ENCODE measurements around the gene TSFM. TPM values are rescaled to one million over a fixed set of nuclear protein-coding genes. Genes with fewer than 3 reads are reported as not detected.
A peak's percentile ranks its signal among the peaks of the same experiment; 100 is the strongest.

TSFM gene
- total and polyA plus RNA-seq, 4 donors = 14.6 to 60.5 (median 38.2) TPM

- TF ChIP-seq GABPA (IDR thresholded peaks at IDR 0.05 in 1 of 2, conservative IDR thresholded peaks at IDR 0.05 in 1 of 2) (no peak), ATF3 (IDR thresholded peaks at IDR 0.05) (no peak), RXRA (IDR thresholded peaks at IDR 0.05) (no peak), FOXA1 (IDR thresholded peaks at IDR 0.05) (no peak), TAF1 (conservative IDR thresholded peaks at IDR 0.05) (no peak), RAD21 (IDR thresholded peaks at IDR 0.05) (no peak), ZBTB33 (IDR thresholded peaks at IDR 0.05) (no peak), NR2F2 (IDR thresholded peaks at IDR 0.05) (no peak), MAX (IDR thresholded peaks at IDR 0.05) (no peak), HNF4A (conservative IDR thresholded peaks at IDR 0.05) (no peak), YY1 (IDR thresholded peaks at IDR 0.05) (no peak), REST (IDR thresholded peaks at IDR 0.05) (no peak), FOXA2 (IDR thresholded peaks at IDR 0.05) (no peak), HNF4G (IDR thresholded peaks at IDR 0.05) (no peak)
- peaks cover 4 to 22% (median 15%) of the 10 kb centered on the region in 4 donors for H3K36me3 ChIP-seq (ENCODE audit: control insufficient read depth in 4 of 4, insufficient read depth in 3 of 4, low read depth in 1 of 4, low read length in 3 of 4)
- H3K27ac ChIP-seq (ENCODE audit: low read depth in 1 of 2, low read length in 2 of 2) = peak overlapping the region; percentile 69 to 83
- 22% methylated on average over 8 of the region's 8 CpGs for WGBS
- peak overlapping the region in 1 of 2 donors; percentile 83 for H3K9ac ChIP-seq (ENCODE audit: low read depth in 1 of 2, low read length in 2 of 2)
- no peaks in the 10 kb centered on the region for H3K9me3 ChIP-seq (ENCODE audit: control insufficient read depth in 4 of 4, low read length in 3 of 4)
- no peak for DNase-seq (ENCODE audit: low spot score)
- peaks cover 6 to 30% (median 23%) of the 10 kb centered on the region in 4 donors for H3K4me1 ChIP-seq (ENCODE audit: control insufficient read depth in 4 of 4, insufficient read depth in 4 of 4, low read length in 3 of 4)
- peak overlapping the region; percentile 85 to 87 (median 85) for H3K4me3 ChIP-seq (ENCODE audit: low read depth in 1 of 3, low read length in 3 of 3)
- H3K27me3 ChIP-seq (ENCODE audit: control insufficient read depth in 4 of 4, insufficient read depth in 4 of 4, low read length in 3 of 4) = no peaks in the 10 kb centered on the region
Observed at GRCh38 chr12:57751432-57751787, 31.2 kb upstream of the TSFM start.

- H3K9me3 ChIP-seq (ENCODE audit: control insufficient read depth in 4 of 4, low read length in 3 of 4) = no peaks in the 10 kb centered on the region
- WGBS = under 1% methylated on average over 58 of the region's 58 CpGs
- peak within 1 kb of the TSS; percentile 74 to 83 for H3K9ac ChIP-seq (ENCODE audit: low read depth in 1 of 2, low read length in 2 of 2)
- peak; percentile 96 for DNase-seq (ENCODE audit: low spot score)
- H3K4me1 ChIP-seq (ENCODE audit: control insufficient read depth in 4 of 4, insufficient read depth in 4 of 4, low read length in 3 of 4) = peaks cover 6 to 35% (median 27%) of the 10 kb centered on the region in 4 donors
- no peaks in the 10 kb centered on the region for H3K27me3 ChIP-seq (ENCODE audit: control insufficient read depth in 4 of 4, insufficient read depth in 4 of 4, low read length in 3 of 4)
- peak within 1 kb of the TSS; percentile 85 to 87 (median 85) for H3K4me3 ChIP-seq (ENCODE audit: low read depth in 1 of 3, low read length in 3 of 3)
- peaks cover 4 to 17% (median 13%) of the 10 kb centered on the region in 4 donors for H3K36me3 ChIP-seq (ENCODE audit: control insufficient read depth in 4 of 4, insufficient read depth in 3 of 4, low read depth in 1 of 4, low read length in 3 of 4)
- peak within 1 kb of the TSS; percentile 69 to 83 for H3K27ac ChIP-seq (ENCODE audit: low read depth in 1 of 2, low read length in 2 of 2)
- no peak for TF ChIP-seq NR2F2 (IDR thresholded peaks at IDR 0.05)
- TF ChIP-seq EGR1 (IDR thresholded peaks at IDR 0.05; ENCODE audit: low read depth in 2 of 2) = peak; percentile 83 to 97
- no peak for TF ChIP-seq RAD21 (IDR thresholded peaks at IDR 0.05)
- no peak for TF ChIP-seq CTCF (IDR thresholded peaks at IDR 0.05; ENCODE audit: low read depth, low read length, missing input control)
- TF ChIP-seq RXRA (IDR thresholded peaks at IDR 0.05) = peak; percentile 48 to 57
- TF ChIP-seq ATF3 (IDR thresholded peaks at IDR 0.05) = peak; percentile 22
- TF ChIP-seq FOXA2 (IDR thresholded peaks at IDR 0.05) = peak; percentile 29
- peak; percentile 17 for TF ChIP-seq TAF1 (conservative IDR thresholded peaks at IDR 0.05)
- peak; percentile 53 for TF ChIP-seq YY1 (IDR thresholded peaks at IDR 0.05)
- TF ChIP-seq HNF4G (IDR thresholded peaks at IDR 0.05) = no peak
- peak; percentile 66 for TF ChIP-seq REST (IDR thresholded peaks at IDR 0.05)
- no peak for TF ChIP-seq JUND (IDR thresholded peaks at IDR 0.05)
- TF ChIP-seq MAX (IDR thresholded peaks at IDR 0.05) = peak; percentile 92
- peak in 1 of 2 donors; percentile 88 for TF ChIP-seq GABPA (IDR thresholded peaks at IDR 0.05 in 1 of 2, conservative IDR thresholded peaks at IDR 0.05 in 1 of 2)
Observed at GRCh38 chr12:57751788-57752667, 30.6 kb upstream of the TSFM start, which contains the start of gene CDK4. Gene CDK4 (minus strand): TSS chr12:57752310. CDS start chr12:57751717, 593 bp downstream.

Measured in liver (tissue), 9 donors.